ENCODE results near the gene AGTPBP1.

DNA sequence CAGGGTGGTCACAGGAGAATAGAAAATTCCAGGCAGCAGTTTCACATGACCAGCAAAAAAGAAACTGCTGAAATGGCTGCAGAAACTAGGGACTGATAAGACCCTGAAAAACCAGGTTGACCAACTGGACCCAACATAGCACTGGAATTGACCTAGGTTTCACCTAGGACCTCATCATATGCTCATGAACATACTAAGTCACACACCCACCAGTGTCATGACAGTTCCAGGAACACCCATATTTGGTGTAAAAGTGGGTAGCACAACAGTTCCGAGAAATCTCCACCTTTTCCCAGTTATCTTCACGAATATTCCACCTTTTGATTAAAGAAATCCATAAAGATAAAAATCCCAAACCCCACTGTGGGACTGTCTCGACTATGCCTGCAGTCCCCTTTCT, 182.2 kb downstream of the AGTPBP1 start:
- TF ChIP-seq, protein P1, sequence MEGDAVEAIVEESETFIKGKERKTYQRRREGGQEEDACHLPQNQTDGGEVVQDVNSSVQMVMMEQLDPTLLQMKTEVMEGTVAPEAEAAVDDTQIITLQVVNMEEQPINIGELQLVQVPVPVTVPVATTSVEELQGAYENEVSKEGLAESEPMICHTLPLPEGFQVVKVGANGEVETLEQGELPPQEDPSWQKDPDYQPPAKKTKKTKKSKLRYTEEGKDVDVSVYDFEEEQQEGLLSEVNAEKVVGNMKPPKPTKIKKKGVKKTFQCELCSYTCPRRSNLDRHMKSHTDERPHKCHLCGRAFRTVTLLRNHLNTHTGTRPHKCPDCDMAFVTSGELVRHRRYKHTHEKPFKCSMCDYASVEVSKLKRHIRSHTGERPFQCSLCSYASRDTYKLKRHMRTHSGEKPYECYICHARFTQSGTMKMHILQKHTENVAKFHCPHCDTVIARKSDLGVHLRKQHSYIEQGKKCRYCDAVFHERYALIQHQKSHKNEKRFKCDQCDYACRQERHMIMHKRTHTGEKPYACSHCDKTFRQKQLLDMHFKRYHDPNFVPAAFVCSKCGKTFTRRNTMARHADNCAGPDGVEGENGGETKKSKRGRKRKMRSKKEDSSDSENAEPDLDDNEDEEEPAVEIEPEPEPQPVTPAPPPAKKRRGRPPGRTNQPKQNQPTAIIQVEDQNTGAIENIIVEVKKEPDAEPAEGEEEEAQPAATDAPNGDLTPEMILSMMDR (IDR thresholded peaks at IDR 0.05) = no peak
- TF ChIP-seq POLR2A (IDR thresholded peaks at IDR 0.05) = no peak
- TF ChIP-seq EP300 (IDR thresholded peaks at IDR 0.05) = no peak
